Keratinocyte (primary cell): ENCODE measurements around the gene RBM22. TPM values are rescaled to one million over a fixed set of nuclear protein-coding genes. Genes with fewer than 3 reads are reported as not detected.

Experiments
- DNase-seq: peaks from one replicate; pipeline ENCODE4 v3.0.0-alpha.2; 2011; ENCODE audit warnings: low read depth, missing footprints, low spot score
- FAIRE-seq: peaks from 2 replicates; lab custom pipeline; 2011; peaks lifted over from hg19 to GRCh38; lab: Jason Lieb, UNC
- H2AFZ ChIP-seq: 2 replicates; pipeline ENCODE4 v1.6.0; 2012; ENCODE audit warnings: low read length, control low read depth, inconsistent platforms; ENCODE audit not compliant: control insufficient read depth
- H3K27ac ChIP-seq: 2 replicates; pipeline ENCODE4 v1.5.1; 2011; ENCODE audit warnings: low read length; ENCODE audit not compliant: control insufficient read depth, insufficient read depth
- H3K27me3 ChIP-seq: 3 replicates; pipeline ENCODE4 v1.6.0; 2011; ENCODE audit warnings: low read length; ENCODE audit not compliant: control insufficient read depth, insufficient read depth; ENCODE audit errors: extremely low read depth
- H3K36me3 ChIP-seq, 2 experiments: 2 replicates in 1 of 2; 3 replicates in 1 of 2; pipeline ENCODE4 v1.5.1; 2011; ENCODE audit warnings: low read length in 2 of 2, mild to moderate bottlenecking in 1 of 2; ENCODE audit not compliant: control insufficient read depth in 2 of 2, insufficient read depth in 2 of 2; ENCODE audit errors: extremely low read depth in 1 of 2
- H3K4me1 ChIP-seq: 3 replicates; pipeline ENCODE4 v1.5.1; 2011; ENCODE audit warnings: low read length; ENCODE audit not compliant: control insufficient read depth, insufficient read depth; ENCODE audit errors: extremely low read depth
- H3K4me2 ChIP-seq: 3 replicates; pipeline ENCODE4 v1.6.0; 2011; ENCODE audit warnings: low read depth, low read length; ENCODE audit not compliant: control insufficient read depth, insufficient read depth; ENCODE audit errors: extremely low read depth
- H3K4me3 ChIP-seq, 3 experiments: fragments of 200-600 bp in 1 of 3; sonication (generic) in 1 of 3; 2 replicates in 2 of 3; 3 replicates in 1 of 3; pipeline ENCODE4 v1.5.1; 2011 to 2016; ENCODE audit warnings: low read length in 3 of 3, mild to moderate bottlenecking in 3 of 3, control low read depth in 2 of 3, inconsistent platforms in 1 of 3, low read depth in 1 of 3, mixed read lengths in 1 of 3, mixed run types in 1 of 3, moderate library complexity in 1 of 3; ENCODE audit not compliant: control insufficient read depth in 2 of 3, insufficient read depth in 2 of 3; ENCODE audit errors: extremely low read depth in 1 of 3
- H3K79me2 ChIP-seq: 2 replicates; pipeline ENCODE4 v1.6.0; 2012; ENCODE audit warnings: low read length; ENCODE audit not compliant: control insufficient read depth, insufficient read depth
- H3K9ac ChIP-seq: 3 replicates; pipeline ENCODE4 v1.6.0; 2011; ENCODE audit warnings: low read length; ENCODE audit not compliant: control insufficient read depth, insufficient read depth; ENCODE audit errors: extremely low read depth
- H3K9me1 ChIP-seq: 3 replicates; pipeline ENCODE4 v1.6.0; 2011; ENCODE audit warnings: low read length; ENCODE audit not compliant: control insufficient read depth, insufficient read depth; ENCODE audit errors: extremely low read depth
- H3K9me3 ChIP-seq: 2 replicates; pipeline ENCODE4 v1.5.1; 2012; ENCODE audit warnings: low read depth, low read length; ENCODE audit not compliant: control insufficient read depth
- H4K20me1 ChIP-seq: 3 replicates; pipeline ENCODE4 v1.6.0; 2011; ENCODE audit warnings: low read length; ENCODE audit not compliant: control insufficient read depth, insufficient read depth; ENCODE audit errors: extremely low read depth
- EZH2 ChIP-seq: IDR thresholded peaks from one replicate; pipeline ENCODE4 v1.6.1; 2012; ENCODE audit warnings: inconsistent platforms, mild to moderate bottlenecking, low read length, moderate library complexity
- dilution Hi-C: fragments of 300-500 bp; cut with MboI; formaldehyde crosslinking; loops from one replicate; pipeline ENCODE4 v1.7.0; 2020; ENCODE audit warnings: low sequenced_read_pairs; ENCODE audit not compliant: extremely low pct_ligation_motif_present
- polyA plus RNA-seq, 5 experiments: library from polyadenylated mRNA; depleted of rRNA in 3 of 5; stranded (reverse) in 3 of 5; stranded (forward) in 1 of 5; unstranded in 1 of 5; fragments of >200 nt; gene quantifications; 1 replicate in 1 of 5; 2 replicates in 3 of 5; 3 replicates in 1 of 5; pipeline versions ENCODE4 v1.2.1 to v1.2.3, GENCODE V29; 2011 to 2012; ENCODE audit warnings: missing spikeins in 2 of 5, low read depth in 1 of 5, low replicate concordance in 1 of 5
- TF ChIP-seq, protein P1 (sequence below), 3 experiments: IDR thresholded peaks in 1 of 3; conservative IDR thresholded peaks in 1 of 3; optimal IDR thresholded peaks in 1 of 3; 2 replicates in 2 of 3; 3 replicates in 1 of 3; pipeline versions ENCODE3 to v1.5.1; 2011; ENCODE audit warnings: low read length in 3 of 3, mild to moderate bottlenecking in 3 of 3, moderate library complexity in 2 of 3, control low read depth in 1 of 3, inconsistent platforms in 1 of 3; ENCODE audit not compliant: insufficient read depth in 2 of 3; ENCODE audit errors: extremely low read depth in 1 of 3

RBM22 gene
- polyA plus RNA-seq, 1 donor (not counting 4 experiments of a cell fraction or from before 2014, with no cell fraction given) = 34.7 TPM

DNA sequence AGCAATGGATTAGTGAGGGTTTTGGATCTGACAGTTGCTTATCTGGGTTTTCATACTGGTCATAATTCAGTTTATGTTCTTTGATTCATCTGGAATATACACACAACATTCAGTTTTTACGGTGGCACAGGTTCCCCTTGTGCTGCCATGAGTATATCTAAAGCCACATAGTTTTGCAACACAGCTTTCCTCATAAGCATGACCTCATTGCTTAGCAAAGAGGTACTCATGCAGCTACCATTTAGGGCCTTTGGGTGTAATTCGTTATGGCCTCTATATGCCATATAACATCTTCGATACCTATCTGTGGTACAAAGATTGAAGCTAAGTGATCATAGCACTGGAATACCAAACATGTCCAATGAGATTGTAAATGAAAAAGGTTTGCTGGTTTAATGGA is 2.9 kb upstream of the RBM22 start:
- no peaks in the 10 kb centered on the region for H3K27me3 ChIP-seq
- TF ChIP-seq EZH2 = no peak
- TF ChIP-seq, protein P1, sequence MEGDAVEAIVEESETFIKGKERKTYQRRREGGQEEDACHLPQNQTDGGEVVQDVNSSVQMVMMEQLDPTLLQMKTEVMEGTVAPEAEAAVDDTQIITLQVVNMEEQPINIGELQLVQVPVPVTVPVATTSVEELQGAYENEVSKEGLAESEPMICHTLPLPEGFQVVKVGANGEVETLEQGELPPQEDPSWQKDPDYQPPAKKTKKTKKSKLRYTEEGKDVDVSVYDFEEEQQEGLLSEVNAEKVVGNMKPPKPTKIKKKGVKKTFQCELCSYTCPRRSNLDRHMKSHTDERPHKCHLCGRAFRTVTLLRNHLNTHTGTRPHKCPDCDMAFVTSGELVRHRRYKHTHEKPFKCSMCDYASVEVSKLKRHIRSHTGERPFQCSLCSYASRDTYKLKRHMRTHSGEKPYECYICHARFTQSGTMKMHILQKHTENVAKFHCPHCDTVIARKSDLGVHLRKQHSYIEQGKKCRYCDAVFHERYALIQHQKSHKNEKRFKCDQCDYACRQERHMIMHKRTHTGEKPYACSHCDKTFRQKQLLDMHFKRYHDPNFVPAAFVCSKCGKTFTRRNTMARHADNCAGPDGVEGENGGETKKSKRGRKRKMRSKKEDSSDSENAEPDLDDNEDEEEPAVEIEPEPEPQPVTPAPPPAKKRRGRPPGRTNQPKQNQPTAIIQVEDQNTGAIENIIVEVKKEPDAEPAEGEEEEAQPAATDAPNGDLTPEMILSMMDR (optimal IDR thresholded peaks at IDR 0.05 in 1 of 3, IDR thresholded peaks at IDR 0.05 in 1 of 3, conservative IDR thresholded peaks at IDR 0.05 in 1 of 3; ENCODE audit: extremely low read depth in 1 of 3, insufficient read depth in 2 of 3, low read length in 3 of 3) = no peak
- H3K4me2 ChIP-seq = no peak overlapping the region
- H2AFZ ChIP-seq = no peak overlapping the region
- no peak overlapping the region for H3K27ac ChIP-seq
- peaks cover 2 to 10% of the 10 kb centered on the region in 2 experiments for H3K36me3 ChIP-seq
- H3K9me3 ChIP-seq = no peaks in the 10 kb centered on the region
- H3K4me3 ChIP-seq = no peak overlapping the region
- no peak overlapping the region for H3K9ac ChIP-seq
- DNase-seq (no peak), FAIRE-seq (no peak)
- H4K20me1 ChIP-seq = no peaks in the 10 kb centered on the region
- peaks cover 15% of the 10 kb centered on the region for H3K4me1 ChIP-seq
- peaks cover 20% of the 10 kb centered on the region for H3K79me2 ChIP-seq
- dilution Hi-C loops = no loop called here
- no peaks in the 10 kb centered on the region for H3K9me1 ChIP-seq

DNA sequence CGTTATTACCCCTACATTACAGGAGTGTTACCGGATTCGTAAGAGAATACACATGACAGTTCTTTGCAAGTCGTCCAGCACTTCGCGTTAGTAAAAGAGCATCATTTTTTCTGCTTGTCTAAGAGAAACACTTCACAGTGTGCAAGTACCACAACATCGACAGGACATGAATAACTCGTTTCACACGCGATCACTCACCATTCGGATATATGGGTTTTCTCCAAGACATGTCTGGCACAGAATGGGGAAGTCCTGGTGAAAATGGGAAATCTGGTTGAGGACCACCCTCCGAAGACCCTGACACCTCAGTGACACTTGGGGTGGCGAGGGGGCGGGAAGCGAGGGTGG is 642 bp downstream of the RBM22 start:
- H3K4me1 ChIP-seq = peaks cover 15% of the 10 kb centered on the region
- peak overlapping the region; percentile 89 for H3K9ac ChIP-seq
- DNase-seq = no peak
- H3K9me1 ChIP-seq = no peaks in the 10 kb centered on the region
- H3K27ac ChIP-seq = peak overlapping the region; percentile 87
- H3K79me2 ChIP-seq = peaks cover 24% of the 10 kb centered on the region
- peak overlapping the region; percentile 98 for H3K4me2 ChIP-seq
- dilution Hi-C loops = no loop called here
- H3K9me3 ChIP-seq = no peaks in the 10 kb centered on the region
- peak overlapping the region; percentile 99 for H2AFZ ChIP-seq
- TF ChIP-seq EZH2 = no peak
- TF ChIP-seq, protein P1 (optimal IDR thresholded peaks at IDR 0.05 in 1 of 3, IDR thresholded peaks at IDR 0.05 in 1 of 3, conservative IDR thresholded peaks at IDR 0.05 in 1 of 3; ENCODE audit: extremely low read depth in 1 of 3, insufficient read depth in 2 of 3, low read length in 3 of 3) = no peak
- FAIRE-seq = no peak
- no peaks in the 10 kb centered on the region for H3K27me3 ChIP-seq
- H3K4me3 ChIP-seq = peak overlapping the region; percentile 55 to 96 (median 83)
- H3K36me3 ChIP-seq = peaks cover 17 to 27% of the 10 kb centered on the region in 2 experiments
- no peaks in the 10 kb centered on the region for H4K20me1 ChIP-seq
